Skeletal muscle tissue (tissue), 4 donors: ENCODE data around the gene TBC1D1. TPM values are rescaled to one million over a fixed set of nuclear protein-coding genes. Genes with fewer than 3 reads are reported as not detected.
"Not testable (repeated sequence)": the region's sequence is repeated elsewhere in the genome, so short reads cannot be mapped to it uniquely, and the experiment has no call there.

Experiments used
- H3K27ac ChIP-seq: one replicate; pipeline ENCODE4 v1.7.0; 2013; ENCODE audit warnings: mild to moderate bottlenecking, low read depth, low read length, inconsistent platforms
- H3K27me3 ChIP-seq, 3 donors: one replicate each; pipeline ENCODE4 v1.7.0; 2013; ENCODE audit warnings: low read length in 3 of 3; ENCODE audit not compliant: control insufficient read depth in 3 of 3, insufficient read depth in 3 of 3
- H3K36me3 ChIP-seq, 3 donors: one replicate each; pipeline ENCODE4 v1.7.0; 2013; ENCODE audit warnings: low read length in 3 of 3; ENCODE audit not compliant: control insufficient read depth in 3 of 3, insufficient read depth in 3 of 3
- H3K4me1 ChIP-seq, 3 donors: one replicate each; pipeline ENCODE4 v1.7.0; 2013; ENCODE audit warnings: low read length in 3 of 3, mild to moderate bottlenecking in 3 of 3; ENCODE audit not compliant: control insufficient read depth in 3 of 3, insufficient read depth in 3 of 3
- H3K4me3 ChIP-seq, 3 donors: one replicate each; pipeline ENCODE4 v1.7.0; 2013; ENCODE audit warnings: low read length in 3 of 3
- H3K9ac ChIP-seq, 3 donors: one replicate each; pipeline ENCODE4 v1.7.0; 2013; ENCODE audit warnings: low read length in 3 of 3, mild to moderate bottlenecking in 3 of 3, moderate library complexity in 2 of 3, low read depth in 1 of 3
- H3K9me3 ChIP-seq, 3 donors: one replicate each; pipeline ENCODE4 v1.7.0; 2013; ENCODE audit warnings: low read length in 3 of 3; ENCODE audit not compliant: control insufficient read depth in 3 of 3
- total RNA-seq: library from RNA; depleted of rRNA; stranded (reverse); fragments of >200 nt; gene quantifications from one replicate; pipeline ENCODE4 v1.2.3, GENCODE V29; 2014
- donor health status: Osteomylitis.

Gene TBC1D1
- total RNA-seq, 1 donor from 2014 or later: 54.3 TPM

- no peak overlapping the region for H3K27ac ChIP-seq
- no peaks in the 10 kb centered on the region for H3K27me3 ChIP-seq
- H3K9me3 ChIP-seq: no peaks in the 10 kb centered on the region
- H3K4me1 ChIP-seq: peaks cover 0 to 7% (median 7%) of the 10 kb centered on the region in 3 donors
- H3K9ac ChIP-seq: no peak overlapping the region
- peaks cover 4 to 16% (median 10%) of the 10 kb centered on the region in 3 donors for H3K36me3 ChIP-seq
- H3K4me3 ChIP-seq: no peak overlapping the region
These were observed 129.5 kb downstream of the TBC1D1 start for GRCh38 chr4:38020386-38020785.

GRCh38 chr4:38020961-38021360, 130.1 kb downstream of the TBC1D1 start:
- not testable (repeated sequence) for H3K4me1 ChIP-seq, H3K4me3 ChIP-seq, H3K27me3 ChIP-seq, H3K9me3 ChIP-seq, H3K27ac ChIP-seq, H3K9ac ChIP-seq
- H3K36me3 ChIP-seq: peaks cover 4 to 16% (median 10%) of the 10 kb centered on the region in 3 donors

- Histone ChIP-seq H3K36me3 (peaks cover 8 to 16% (median 10%) of the 10 kb centered on the region in 3 donors), H3K9me3 (no peaks in the 10 kb centered on the region), H3K4me1 (no peaks in the 10 kb centered on the region), H3K4me3 (no peak overlapping the region), H3K27me3 (no peaks in the 10 kb centered on the region), H3K27ac (no peak overlapping the region), H3K9ac (no peak overlapping the region)
These were observed 130.9 kb downstream of the TBC1D1 start for GRCh38 chr4:38021751-38022150.

GRCh38 chr4:38023347-38024205, 132.7 kb downstream of the TBC1D1 start:
- H3K9me3 ChIP-seq: no peaks in the 10 kb centered on the region
- no peaks in the 10 kb centered on the region for H3K27me3 ChIP-seq
- no peak overlapping the region for H3K4me3 ChIP-seq
- H3K9ac ChIP-seq: no peak overlapping the region
- no peak overlapping the region for H3K27ac ChIP-seq
- H3K4me1 ChIP-seq: no peaks in the 10 kb centered on the region
- H3K36me3 ChIP-seq: peaks cover 10 to 18% (median 13%) of the 10 kb centered on the region in 3 donors

GRCh38 chr4:38024206-38024509, 133.3 kb downstream of the TBC1D1 start:
- no peak overlapping the region for H3K27ac ChIP-seq
- H3K4me3 ChIP-seq: no peak overlapping the region

GRCh38 chr4:38025665-38026064, 134.8 kb downstream of the TBC1D1 start:
- Histone ChIP-seq H3K9ac (no peak overlapping the region), H3K36me3 (peaks cover 14 to 21% (median 16%) of the 10 kb centered on the region in 3 donors), H3K27me3 (no peaks in the 10 kb centered on the region), H3K9me3 (no peaks in the 10 kb centered on the region), H3K4me1 (no peaks in the 10 kb centered on the region), H3K27ac (no peak overlapping the region), H3K4me3 (no peak overlapping the region)

More at GRCh38 chr4:38024206-38024509, 133.3 kb downstream of the TBC1D1 start:
- H3K9ac ChIP-seq: no peak overlapping the region
- H3K9me3 ChIP-seq: no peaks in the 10 kb centered on the region
- no peaks in the 10 kb centered on the region for H3K4me1 ChIP-seq
- H3K36me3 ChIP-seq: peaks cover 14 to 21% (median 16%) of the 10 kb centered on the region in 3 donors
- H3K27me3 ChIP-seq: no peaks in the 10 kb centered on the region

DNA sequence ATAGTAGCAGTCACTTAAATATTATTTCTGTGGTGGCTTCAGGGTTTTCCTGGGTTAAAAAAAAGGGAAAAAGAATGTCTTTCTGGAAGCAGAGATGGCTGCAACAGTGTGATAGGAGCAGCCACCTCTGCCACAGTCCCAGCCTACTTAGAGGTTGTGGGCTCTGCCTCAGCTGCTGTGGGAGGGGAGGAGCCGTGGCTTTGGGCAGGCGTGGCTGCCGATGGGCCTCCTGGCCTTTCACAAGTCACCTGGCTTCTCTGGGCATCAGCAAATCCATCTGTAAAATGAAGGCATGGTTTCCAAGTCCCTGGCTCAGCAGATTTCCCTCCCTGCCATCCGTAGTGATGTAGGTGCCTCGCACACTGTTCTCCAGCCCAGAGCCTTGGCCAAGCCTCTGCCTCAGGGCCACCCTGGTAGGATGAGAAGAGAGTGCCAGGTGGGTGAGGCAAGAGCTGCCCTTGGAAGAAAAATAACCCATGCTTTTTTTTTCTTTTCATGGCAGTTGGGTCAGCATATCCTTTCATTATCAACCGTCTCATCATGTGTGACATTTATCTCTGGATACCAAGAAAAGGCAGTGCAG, 135.4 kb downstream of the TBC1D1 start:
- H3K4me1 ChIP-seq: no peaks in the 10 kb centered on the region
- H3K36me3 ChIP-seq: peaks cover 14 to 20% (median 16%) of the 10 kb centered on the region in 3 donors
- H3K27ac ChIP-seq: no peak overlapping the region

GRCh38 chr4:38030023-38030422, 139.1 kb downstream of the TBC1D1 start:
- H3K4me3 ChIP-seq: no peak overlapping the region
- no peaks in the 10 kb centered on the region for H3K9me3 ChIP-seq
- H3K27ac ChIP-seq: no peak overlapping the region
- no peaks in the 10 kb centered on the region for H3K4me1 ChIP-seq
- H3K27me3 ChIP-seq: no peaks in the 10 kb centered on the region
- no peak overlapping the region for H3K9ac ChIP-seq
- H3K36me3 ChIP-seq: peaks cover 5 to 10% (median 5%) of the 10 kb centered on the region in 3 donors

More for the DNA sequence above, 135.4 kb downstream of the TBC1D1 start:
- Histone ChIP-seq H3K9ac (no peak overlapping the region), H3K4me3 (no peak overlapping the region), H3K27me3 (no peaks in the 10 kb centered on the region), H3K9me3 (no peaks in the 10 kb centered on the region)

- Histone ChIP-seq H3K4me1 (no peaks in the 10 kb centered on the region), H3K27ac (no peak overlapping the region), H3K9me3 (no peaks in the 10 kb centered on the region), H3K27me3 (no peaks in the 10 kb centered on the region), H3K4me3 (no peak overlapping the region), H3K9ac (no peak overlapping the region), H3K36me3 (peaks cover 9 to 12% (median 10%) of the 10 kb centered on the region in 3 donors)
These were observed 144.3 kb downstream of the TBC1D1 start for GRCh38 chr4:38034986-38035882.
